H1 (cell line): Measurements from ENCODE around the gene MYL7.

ENCODE experiments used
- BRCA1 ChIP-seq: IDR thresholded peaks from 2 replicates; pipeline ENCODE4 v1.6.1; 2012; ENCODE audit warnings: low read depth, low read length, improper control_type of control experiment
- CEBPB ChIP-seq: IDR thresholded peaks from 2 replicates; pipeline ENCODE4 v1.6.1; 2012; ENCODE audit warnings: low read depth, low read length
- CHD1 ChIP-seq: IDR thresholded peaks from 2 replicates; pipeline ENCODE4 v1.6.1; 2012; ENCODE audit warnings: low read depth, low read length, improper control_type of control experiment
- CREB1 ChIP-seq: IDR thresholded peaks from 2 replicates; pipeline ENCODE4 v1.6.1; 2012; ENCODE audit warnings: inconsistent platforms
- JUND ChIP-seq: IDR thresholded peaks from 2 replicates; pipeline ENCODE4 v1.6.1; 2011; ENCODE audit warnings: mild to moderate bottlenecking, improper control_type of control experiment, low read length
- TEAD4 ChIP-seq: IDR thresholded peaks from 2 replicates; pipeline ENCODE4 v1.6.1; 2012; ENCODE audit warnings: low read depth, low read length, inconsistent platforms, mixed read lengths
- YY1 ChIP-seq: IDR thresholded peaks from 2 replicates; pipeline ENCODE4 v1.6.1; 2011; ENCODE audit warnings: low read depth, mild to moderate bottlenecking, low read length
- TF ChIP-seq, protein P1 (sequence below), 3 experiments: IDR thresholded peaks; 1 replicate in 2 of 3; 2 replicates in 1 of 3; pipeline versions ENCODE4 v1.5.1 to v1.6.1; 2011; ENCODE audit warnings: low read length in 3 of 3, mild to moderate bottlenecking in 3 of 3, inconsistent platforms in 2 of 3, low read depth in 1 of 3, moderate library complexity in 1 of 3; ENCODE audit not compliant: insufficient read depth in 1 of 3; ENCODE audit errors: control extremely low read depth in 1 of 3
- TF ChIP-seq, protein P2 (sequence below): IDR thresholded peaks from 2 replicates; pipeline ENCODE4 v1.6.1; 2012; ENCODE audit warnings: low read length, inconsistent platforms

DNA sequence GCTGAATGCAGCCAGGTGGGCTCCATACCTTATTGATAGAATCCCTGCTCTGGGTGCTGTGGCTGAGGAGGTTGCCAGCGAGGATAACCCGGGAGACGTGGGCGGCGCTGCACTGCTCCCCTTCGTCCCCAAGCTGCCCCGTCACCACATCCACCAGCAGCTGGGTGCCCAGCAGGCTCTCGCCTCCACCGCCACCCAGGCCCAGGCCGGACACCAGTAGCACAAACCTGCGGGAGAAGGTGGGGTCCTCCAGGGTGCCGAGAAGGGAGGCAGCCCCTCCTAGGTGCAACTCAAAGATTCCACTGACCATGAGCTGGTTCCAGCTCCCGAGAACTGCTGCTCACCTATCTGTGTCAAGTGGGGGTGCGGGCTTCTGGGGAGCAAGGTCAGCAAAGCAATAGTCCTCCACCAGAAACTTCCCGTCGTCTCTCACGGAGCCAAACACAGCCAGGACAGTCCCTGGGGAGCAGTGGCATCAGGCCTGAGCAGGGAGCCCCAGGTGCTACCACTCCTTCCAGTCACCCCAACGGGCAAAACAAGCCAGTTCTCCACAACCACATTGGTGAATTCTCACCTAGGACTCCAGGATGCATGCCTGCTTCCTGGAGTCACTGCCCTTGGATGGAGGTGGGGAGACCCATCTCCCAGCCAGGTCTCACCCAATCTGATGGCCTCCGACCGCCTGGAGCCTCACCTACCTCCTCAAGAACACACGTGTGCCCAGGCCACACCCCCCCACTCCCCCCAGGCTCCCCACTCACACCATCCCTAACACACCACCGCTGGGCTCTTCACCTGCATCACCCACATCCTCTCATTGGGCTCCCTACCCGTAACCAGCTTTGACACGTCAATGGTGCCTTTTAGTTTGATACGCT, 24.1 kb downstream of the MYL7 start:
- TF ChIP-seq, protein P1, sequence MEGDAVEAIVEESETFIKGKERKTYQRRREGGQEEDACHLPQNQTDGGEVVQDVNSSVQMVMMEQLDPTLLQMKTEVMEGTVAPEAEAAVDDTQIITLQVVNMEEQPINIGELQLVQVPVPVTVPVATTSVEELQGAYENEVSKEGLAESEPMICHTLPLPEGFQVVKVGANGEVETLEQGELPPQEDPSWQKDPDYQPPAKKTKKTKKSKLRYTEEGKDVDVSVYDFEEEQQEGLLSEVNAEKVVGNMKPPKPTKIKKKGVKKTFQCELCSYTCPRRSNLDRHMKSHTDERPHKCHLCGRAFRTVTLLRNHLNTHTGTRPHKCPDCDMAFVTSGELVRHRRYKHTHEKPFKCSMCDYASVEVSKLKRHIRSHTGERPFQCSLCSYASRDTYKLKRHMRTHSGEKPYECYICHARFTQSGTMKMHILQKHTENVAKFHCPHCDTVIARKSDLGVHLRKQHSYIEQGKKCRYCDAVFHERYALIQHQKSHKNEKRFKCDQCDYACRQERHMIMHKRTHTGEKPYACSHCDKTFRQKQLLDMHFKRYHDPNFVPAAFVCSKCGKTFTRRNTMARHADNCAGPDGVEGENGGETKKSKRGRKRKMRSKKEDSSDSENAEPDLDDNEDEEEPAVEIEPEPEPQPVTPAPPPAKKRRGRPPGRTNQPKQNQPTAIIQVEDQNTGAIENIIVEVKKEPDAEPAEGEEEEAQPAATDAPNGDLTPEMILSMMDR (IDR thresholded peaks at IDR 0.05; ENCODE audit: control extremely low read depth in 1 of 3, insufficient read depth in 1 of 3, low read depth in 1 of 3, low read length in 3 of 3) = no peak
- TF ChIP-seq CREB1 = no peak
- TF ChIP-seq, protein P2, sequence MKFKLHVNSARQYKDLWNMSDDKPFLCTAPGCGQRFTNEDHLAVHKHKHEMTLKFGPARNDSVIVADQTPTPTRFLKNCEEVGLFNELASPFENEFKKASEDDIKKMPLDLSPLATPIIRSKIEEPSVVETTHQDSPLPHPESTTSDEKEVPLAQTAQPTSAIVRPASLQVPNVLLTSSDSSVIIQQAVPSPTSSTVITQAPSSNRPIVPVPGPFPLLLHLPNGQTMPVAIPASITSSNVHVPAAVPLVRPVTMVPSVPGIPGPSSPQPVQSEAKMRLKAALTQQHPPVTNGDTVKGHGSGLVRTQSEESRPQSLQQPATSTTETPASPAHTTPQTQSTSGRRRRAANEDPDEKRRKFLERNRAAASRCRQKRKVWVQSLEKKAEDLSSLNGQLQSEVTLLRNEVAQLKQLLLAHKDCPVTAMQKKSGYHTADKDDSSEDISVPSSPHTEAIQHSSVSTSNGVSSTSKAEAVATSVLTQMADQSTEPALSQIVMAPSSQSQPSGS = no peak
- TF ChIP-seq JUND = no peak
- no peak for TF ChIP-seq CHD1
- no peak for TF ChIP-seq YY1
- TF ChIP-seq CEBPB = no peak
- no peak for TF ChIP-seq BRCA1
- no peak for TF ChIP-seq TEAD4
